Ovary (tissue), 9 donors: ENCODE data around the gene TLL2. TPM values are rescaled to one million over a fixed set of nuclear protein-coding genes. Genes with fewer than 3 reads are reported as not detected.

ENCODE experiments used
- DNase-seq, 5 donors: peaks; one replicate each; pipeline ENCODE4 v3.0.0-alpha.2; 2019 to 2020
- H3K27ac ChIP-seq, 2 donors: fragments of 200-600 bp; one replicate each; pipeline versions ENCODE4 v1.5.1 to v1.8.0; 2019 to 2022
- H3K27me3 ChIP-seq: fragments of 200-600 bp; one replicate; pipeline ENCODE4 v1.8.0; 2022
- H3K36me3 ChIP-seq: fragments of 200-600 bp; sonication (generic); one replicate; pipeline ENCODE4 v1.5.1; 2019
- H3K4me1 ChIP-seq: one replicate; pipeline ENCODE4 v1.8.1; 2013; ENCODE audit warnings: mild to moderate bottlenecking, moderate library complexity; ENCODE audit not compliant: insufficient read depth
- H3K4me3 ChIP-seq: fragments of 200-600 bp; sonication (generic); one replicate; pipeline ENCODE4 v1.5.1; 2017
- H3K9me3 ChIP-seq, 2 donors: fragments of 200-600 bp in 1 of 2; sonication (generic) in 1 of 2; one replicate each; pipeline versions ENCODE4 v1.5.1 to v1.8.1; 2013 to 2019; ENCODE audit warnings: mild to moderate bottlenecking in 1 of 2, moderate library complexity in 1 of 2
- EP300 ChIP-seq: sonication (generic); formaldehyde crosslinking; IDR thresholded peaks from one replicate; pipeline ENCODE4 v1.6.1; 2017; ENCODE audit warnings: antibody characterized with exemption
- POLR2A ChIP-seq: fragments of 450-650 bp; IDR thresholded peaks from one replicate; pipeline ENCODE4 v1.6.1; 2017; ENCODE audit warnings: antibody characterized with exemption, mild to moderate bottlenecking, moderate library complexity
- WGBS, 3 donors: extraction: QIAGEN DNeasy Blood & Tissue Kit in 1 of 3; methylation state at CpG; one replicate each; pipeline versions ENCODE4 v1.1.5 to v1.1.7; 2013 to 2017; 5-methylcytosine and 5-hydroxymethylcytosine counted together
- intact Hi-C, 4 donors: fragments of 100-400 bp; cut with DNase I; formaldehyde crosslinking; loops; one replicate each; pipeline versions ENCODE4 v1.11.0 to v1.15.1; 2022 to 2023
- polyA plus RNA-seq, 2 donors: library from polyadenylated mRNA; stranded (reverse); fragments of 200-250 nt in 1 of 2; fragments of 350-450 nt in 1 of 2; fragmentation: Illumina TruSeq in 1 of 2; extraction: RNeasy Lipid Tissue Mini Kit (QIAGEN cat#74804) in 1 of 2; gene quantifications; one replicate each; pipeline ENCODE4 v1.2.3, GENCODE V29; 2013 to 2014
- total RNA-seq, 7 donors: library from RNA; depleted of rRNA in 2 of 7; stranded (reverse); fragments of >200 nt in 2 of 7; fragmentation: NEBNext Ultra II Directional in 3 of 7; extraction: Animal tissue kit (Norgen Biotek cat#: 25700) in 3 of 7; gene quantifications; one replicate each; pipeline versions ENCODE4 v1.1.0 to v1.2.4, GENCODE V29; 2016 to 2023
- TF ChIP-seq, protein P1 (sequence below), 3 donors: fragments of 450-650 bp in 2 of 3; fragments of 200-600 bp in 1 of 3; IDR thresholded peaks; one replicate each; pipeline versions ENCODE4 v1.5.1 to v1.8.0; 2016 to 2022; ENCODE audit warnings: antibody characterized with exemption in 3 of 3, mild to moderate bottlenecking in 1 of 3
- donor health status: DM: no; HTN: no; CAD: no; lungs with moderate emphysema.
- donor health status: DM: no; HTN: no; CAD: no.
- donor health status: Bipolar disorder and iron deficiency.
- donor health status: DM: yes; HTN: yes; CAD: no.
- donor health status: DM: no; HTN: no; CAD: no.
- donor health status: DM: yes; HTN: yes; CAD: no.

Gene TLL2
- total and polyA plus RNA-seq, 9 donors = 0.07 to 0.68 (median 0.29) TPM; not detected in 1

DNA sequence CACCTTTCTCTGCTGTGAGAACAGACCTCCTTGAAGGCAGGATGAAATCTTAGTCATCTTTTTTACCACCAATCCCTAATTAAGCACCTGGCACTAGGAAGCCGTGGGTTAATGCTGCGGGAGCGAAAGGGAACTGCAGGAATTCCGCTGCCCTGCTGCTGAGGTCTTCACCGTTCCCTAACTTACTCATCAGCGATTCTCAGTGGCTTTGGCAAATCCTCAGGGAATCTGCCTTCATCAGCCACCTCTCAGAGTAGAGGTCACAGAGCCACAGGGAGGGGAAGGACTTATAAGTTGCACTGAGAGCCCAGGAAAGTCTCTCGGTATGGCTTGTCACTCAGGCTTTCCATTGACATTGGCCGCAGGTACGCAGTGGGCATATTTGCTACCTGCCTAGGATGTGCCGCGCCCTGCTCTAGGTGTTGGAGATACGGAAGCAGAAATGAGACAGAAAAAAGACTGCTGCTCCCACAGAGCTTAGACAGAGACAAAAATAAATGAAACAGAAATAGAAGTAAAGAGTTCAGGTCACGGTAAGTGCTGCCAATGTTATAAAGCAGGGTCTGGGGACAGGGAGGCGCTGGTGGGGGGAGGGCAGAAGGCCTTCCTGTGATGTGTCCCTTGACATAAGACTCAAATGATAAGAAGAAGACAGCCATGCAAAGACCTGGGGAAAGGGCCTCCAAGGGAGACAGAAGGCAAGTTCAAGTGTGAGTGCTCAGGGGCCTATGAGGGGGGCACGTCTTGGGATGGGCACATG lies 82.3 kb downstream of the TLL2 start:
- Histone ChIP-seq H3K4me1 (no peaks in the 10 kb centered on the region), H3K27ac (no peak overlapping the region), H3K36me3 (no peaks in the 10 kb centered on the region), H3K4me3 (no peak overlapping the region), H3K27me3 (no peaks in the 10 kb centered on the region), H3K9me3 (no peaks in the 10 kb centered on the region)
- 77 to 83% (median 81%) methylated on average over 15 of the region's 15 CpGs for WGBS, 3 donors
- intact Hi-C loops = no loop called here
- TF ChIP-seq EP300 (no peak), POLR2A (no peak)
- DNase-seq = no peak

DNA sequence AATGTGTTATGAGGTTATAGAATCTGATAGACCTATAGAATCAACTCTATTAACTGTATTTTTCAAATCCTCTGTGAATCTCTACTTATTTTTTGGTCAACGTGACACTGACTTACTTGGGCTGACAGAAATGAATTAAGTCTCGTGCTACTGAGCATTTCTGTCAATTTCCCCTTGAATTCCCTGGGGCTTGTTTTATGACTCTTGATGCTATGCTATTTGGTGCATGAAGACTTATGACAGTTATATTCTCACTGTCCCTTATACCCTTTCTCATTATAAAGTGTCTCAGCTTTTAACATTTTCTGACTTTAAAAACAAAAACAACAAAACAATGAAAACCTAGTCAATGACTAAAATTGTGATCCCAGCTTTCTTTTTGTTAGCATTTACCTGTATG lies 86.4 kb downstream of the TLL2 start:
- H3K4me1 ChIP-seq = peaks cover under 1% of the 10 kb centered on the region
- intact Hi-C loops = no loop called here
- no peaks in the 10 kb centered on the region for H3K27me3 ChIP-seq
- WGBS, 3 donors = 83 to 91% (median 90%) methylated on average over 2 of the region's 2 CpGs
- TF ChIP-seq, protein P1, sequence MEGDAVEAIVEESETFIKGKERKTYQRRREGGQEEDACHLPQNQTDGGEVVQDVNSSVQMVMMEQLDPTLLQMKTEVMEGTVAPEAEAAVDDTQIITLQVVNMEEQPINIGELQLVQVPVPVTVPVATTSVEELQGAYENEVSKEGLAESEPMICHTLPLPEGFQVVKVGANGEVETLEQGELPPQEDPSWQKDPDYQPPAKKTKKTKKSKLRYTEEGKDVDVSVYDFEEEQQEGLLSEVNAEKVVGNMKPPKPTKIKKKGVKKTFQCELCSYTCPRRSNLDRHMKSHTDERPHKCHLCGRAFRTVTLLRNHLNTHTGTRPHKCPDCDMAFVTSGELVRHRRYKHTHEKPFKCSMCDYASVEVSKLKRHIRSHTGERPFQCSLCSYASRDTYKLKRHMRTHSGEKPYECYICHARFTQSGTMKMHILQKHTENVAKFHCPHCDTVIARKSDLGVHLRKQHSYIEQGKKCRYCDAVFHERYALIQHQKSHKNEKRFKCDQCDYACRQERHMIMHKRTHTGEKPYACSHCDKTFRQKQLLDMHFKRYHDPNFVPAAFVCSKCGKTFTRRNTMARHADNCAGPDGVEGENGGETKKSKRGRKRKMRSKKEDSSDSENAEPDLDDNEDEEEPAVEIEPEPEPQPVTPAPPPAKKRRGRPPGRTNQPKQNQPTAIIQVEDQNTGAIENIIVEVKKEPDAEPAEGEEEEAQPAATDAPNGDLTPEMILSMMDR (IDR thresholded peaks at IDR 0.05) = no peak
- TF ChIP-seq POLR2A (no peak), EP300 (no peak)
- no peaks in the 10 kb centered on the region for H3K9me3 ChIP-seq
- H3K4me3 ChIP-seq = no peak overlapping the region
- H3K27ac ChIP-seq = no peak overlapping the region
- no peaks in the 10 kb centered on the region for H3K36me3 ChIP-seq
- no peak for DNase-seq

DNA sequence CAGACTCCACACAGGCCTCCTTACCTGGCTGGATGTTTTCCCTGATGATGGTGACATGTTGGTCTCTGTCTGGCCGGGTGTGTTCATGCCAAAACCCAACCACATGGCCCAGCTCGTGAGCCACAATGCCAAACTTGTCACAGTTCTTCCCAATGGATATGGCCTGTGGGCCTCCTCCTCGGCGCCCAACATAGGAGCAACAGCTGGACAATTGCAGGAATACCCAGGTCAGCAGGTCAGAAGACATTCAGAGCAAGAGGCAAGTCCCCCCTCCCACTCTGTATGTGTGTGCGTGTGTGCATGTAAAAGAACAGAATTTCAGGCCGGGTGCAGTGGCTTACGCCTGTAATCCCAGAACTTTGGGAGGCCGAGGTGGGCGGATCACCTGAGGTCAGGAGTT lies 91.2 kb downstream of the TLL2 start:
- Histone ChIP-seq H3K36me3 (no peaks in the 10 kb centered on the region), H3K27ac (no peak overlapping the region), H3K9me3 (no peaks in the 10 kb centered on the region), H3K4me1 (peaks cover 4% of the 10 kb centered on the region), H3K27me3 (no peaks in the 10 kb centered on the region), H3K4me3 (no peak overlapping the region)
- 90 to 94% (median 93%) methylated on average over 9 of the region's 9 CpGs for WGBS, 3 donors
- intact Hi-C loops = no loop called here
- DNase-seq = no peak
- no peak for TF ChIP-seq POLR2A
- TF ChIP-seq EP300 = no peak
- TF ChIP-seq, protein P1 (IDR thresholded peaks at IDR 0.05) = no peak

DNA sequence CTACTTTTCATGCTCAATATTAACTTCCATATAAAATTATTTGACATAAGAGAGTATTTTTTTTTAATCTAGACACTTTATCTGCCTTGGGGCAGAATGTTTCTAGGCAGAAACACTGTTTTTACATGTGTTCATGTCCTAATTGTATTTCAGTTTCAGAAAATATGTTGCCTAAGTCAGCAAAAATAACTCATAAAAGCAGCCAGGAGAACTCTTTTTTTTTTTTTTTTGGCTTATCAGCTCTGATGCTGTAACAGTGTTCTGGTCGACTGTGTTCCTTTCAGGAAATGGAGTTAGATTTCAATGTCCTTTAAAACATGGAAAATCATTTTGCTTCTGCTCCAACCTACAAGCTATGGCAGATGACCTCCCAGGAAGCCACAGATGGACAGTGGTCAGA lies 91.7 kb downstream of the TLL2 start:
- Histone ChIP-seq H3K9me3 (no peaks in the 10 kb centered on the region), H3K27me3 (no peaks in the 10 kb centered on the region), H3K4me1 (peaks cover 4% of the 10 kb centered on the region), H3K27ac (no peak overlapping the region), H3K4me3 (no peak overlapping the region), H3K36me3 (no peaks in the 10 kb centered on the region)
- WGBS, 3 donors = 2% methylated on average over 1 of the region's 1 CpG
- TF ChIP-seq EP300 (no peak), POLR2A (no peak)
- TF ChIP-seq, protein P1 (IDR thresholded peaks at IDR 0.05) = no peak
- intact Hi-C loops = no loop called here
- no peak for DNase-seq

DNA sequence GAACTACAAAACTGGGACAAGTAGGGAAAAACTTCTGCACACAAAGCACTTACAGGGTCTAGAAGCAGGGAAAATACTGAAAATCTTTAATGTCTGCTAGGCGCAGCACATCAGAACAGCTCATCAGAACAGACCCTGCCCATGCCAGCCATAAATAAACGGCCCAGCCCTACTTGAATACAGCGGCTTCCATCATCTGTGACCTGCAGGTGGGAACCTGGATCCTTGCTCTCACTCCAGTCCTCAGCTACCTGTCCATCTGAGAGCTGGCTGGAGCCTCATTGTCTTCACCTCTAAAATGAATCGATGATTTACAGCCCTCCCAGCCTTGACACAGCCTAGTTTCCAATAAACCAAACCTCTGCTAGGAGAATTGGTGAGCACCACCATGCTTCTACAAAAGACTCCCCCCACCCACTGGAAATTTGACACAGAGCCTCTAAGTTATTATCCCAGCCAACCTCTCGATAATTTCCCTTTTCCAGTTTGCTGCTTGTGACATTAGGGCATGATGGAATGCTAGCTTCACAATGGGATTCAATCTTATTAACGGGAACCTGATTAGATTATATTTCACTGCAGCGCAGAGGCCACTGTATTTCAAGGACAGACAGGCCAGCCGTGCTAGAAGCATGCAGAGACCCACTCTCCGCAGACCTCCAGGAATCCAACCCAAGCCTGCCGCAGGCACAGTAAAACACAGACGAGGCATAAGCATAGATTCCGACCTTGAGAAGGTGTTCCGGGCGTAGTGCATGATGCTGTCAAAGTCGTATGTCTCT lies 93.3 kb downstream of the TLL2 start:
- no peak for DNase-seq

More for the DNA sequence above, 93.3 kb downstream of the TLL2 start:
- Histone ChIP-seq H3K4me1 (peaks cover 9% of the 10 kb centered on the region), H3K36me3 (no peaks in the 10 kb centered on the region), H3K27me3 (no peaks in the 10 kb centered on the region), H3K4me3 (no peak overlapping the region), H3K9me3 (no peaks in the 10 kb centered on the region), H3K27ac (no peak overlapping the region)
- intact Hi-C loops = no loop called here
- TF ChIP-seq EP300 = no peak
- no peak for TF ChIP-seq POLR2A
- TF ChIP-seq, protein P1 (IDR thresholded peaks at IDR 0.05) = no peak
- WGBS, 3 donors = 51 to 71% (median 68%) methylated on average over 15 of the region's 15 CpGs
